Body of pancreas (tissue), 4 donors: Measurements from ENCODE around the gene SERPINA6.

Source experiments
- CTCF ChIP-seq, 7 experiments: fragments of 450-650 bp in 4 of 7; fragments of 200-600 bp in 3 of 7; sonication (generic) in 3 of 7; IDR thresholded peaks; one replicate each; pipeline ENCODE4 v1.5.1; 2016 to 2019; ENCODE audit warnings: antibody characterized with exemption in 7 of 7
- POLR2A ChIP-seq, 3 donors: fragments of 450-650 bp; IDR thresholded peaks; one replicate each; pipeline ENCODE4 v1.6.1; 2016; ENCODE audit warnings: antibody characterized with exemption in 3 of 3, mild to moderate bottlenecking in 2 of 3

- TF ChIP-seq CTCF (IDR thresholded peaks at IDR 0.05) (no peak), POLR2A (IDR thresholded peaks at IDR 0.05) (no peak)
Measured at GRCh38 chr14:94361682-94362081, 38.5 kb upstream of the SERPINA6 start.
